Keratinocyte (primary cell): Measurements from ENCODE around the gene RAPGEF4. TPM values are rescaled to one million over a fixed set of nuclear protein-coding genes. Genes with fewer than 3 reads are reported as not detected.

ENCODE experiments used
- DNase-seq: peaks from one replicate; pipeline ENCODE4 v3.0.0-alpha.2; 2011; ENCODE audit warnings: low read depth, missing footprints, low spot score
- FAIRE-seq: peaks from 2 replicates; lab custom pipeline; 2011; peaks lifted over from hg19 to GRCh38; lab: Jason Lieb, UNC
- H2AFZ ChIP-seq: 2 replicates; pipeline ENCODE4 v1.6.0; 2012; ENCODE audit warnings: low read length, control low read depth, inconsistent platforms; ENCODE audit not compliant: control insufficient read depth
- H3K27ac ChIP-seq: 2 replicates; pipeline ENCODE4 v1.5.1; 2011; ENCODE audit warnings: low read length; ENCODE audit not compliant: control insufficient read depth, insufficient read depth
- H3K27me3 ChIP-seq: 3 replicates; pipeline ENCODE4 v1.6.0; 2011; ENCODE audit warnings: low read length; ENCODE audit not compliant: control insufficient read depth, insufficient read depth; ENCODE audit errors: extremely low read depth
- H3K36me3 ChIP-seq, 2 experiments: 2 replicates in 1 of 2; 3 replicates in 1 of 2; pipeline ENCODE4 v1.5.1; 2011; ENCODE audit warnings: low read length in 2 of 2, mild to moderate bottlenecking in 1 of 2; ENCODE audit not compliant: control insufficient read depth in 2 of 2, insufficient read depth in 2 of 2; ENCODE audit errors: extremely low read depth in 1 of 2
- H3K4me1 ChIP-seq: 3 replicates; pipeline ENCODE4 v1.5.1; 2011; ENCODE audit warnings: low read length; ENCODE audit not compliant: control insufficient read depth, insufficient read depth; ENCODE audit errors: extremely low read depth
- H3K4me2 ChIP-seq: 3 replicates; pipeline ENCODE4 v1.6.0; 2011; ENCODE audit warnings: low read depth, low read length; ENCODE audit not compliant: control insufficient read depth, insufficient read depth; ENCODE audit errors: extremely low read depth
- H3K4me3 ChIP-seq, 3 experiments: fragments of 200-600 bp in 1 of 3; sonication (generic) in 1 of 3; 2 replicates in 2 of 3; 3 replicates in 1 of 3; pipeline ENCODE4 v1.5.1; 2011 to 2016; ENCODE audit warnings: low read length in 3 of 3, mild to moderate bottlenecking in 3 of 3, control low read depth in 2 of 3, inconsistent platforms in 1 of 3, low read depth in 1 of 3, mixed read lengths in 1 of 3, mixed run types in 1 of 3, moderate library complexity in 1 of 3; ENCODE audit not compliant: control insufficient read depth in 2 of 3, insufficient read depth in 2 of 3; ENCODE audit errors: extremely low read depth in 1 of 3
- H3K79me2 ChIP-seq: 2 replicates; pipeline ENCODE4 v1.6.0; 2012; ENCODE audit warnings: low read length; ENCODE audit not compliant: control insufficient read depth, insufficient read depth
- H3K9ac ChIP-seq: 3 replicates; pipeline ENCODE4 v1.6.0; 2011; ENCODE audit warnings: low read length; ENCODE audit not compliant: control insufficient read depth, insufficient read depth; ENCODE audit errors: extremely low read depth
- H3K9me1 ChIP-seq: 3 replicates; pipeline ENCODE4 v1.6.0; 2011; ENCODE audit warnings: low read length; ENCODE audit not compliant: control insufficient read depth, insufficient read depth; ENCODE audit errors: extremely low read depth
- H3K9me3 ChIP-seq: 2 replicates; pipeline ENCODE4 v1.5.1; 2012; ENCODE audit warnings: low read depth, low read length; ENCODE audit not compliant: control insufficient read depth
- H4K20me1 ChIP-seq: 3 replicates; pipeline ENCODE4 v1.6.0; 2011; ENCODE audit warnings: low read length; ENCODE audit not compliant: control insufficient read depth, insufficient read depth; ENCODE audit errors: extremely low read depth
- CTCF ChIP-seq, 3 experiments: IDR thresholded peaks in 1 of 3; conservative IDR thresholded peaks in 1 of 3; optimal IDR thresholded peaks in 1 of 3; 2 replicates in 2 of 3; 3 replicates in 1 of 3; pipeline versions ENCODE3 to v1.5.1; 2011; ENCODE audit warnings: low read length in 3 of 3, mild to moderate bottlenecking in 3 of 3, moderate library complexity in 2 of 3, control low read depth in 1 of 3, inconsistent platforms in 1 of 3; ENCODE audit not compliant: insufficient read depth in 2 of 3; ENCODE audit errors: extremely low read depth in 1 of 3
- EZH2 ChIP-seq: IDR thresholded peaks from one replicate; pipeline ENCODE4 v1.6.1; 2012; ENCODE audit warnings: inconsistent platforms, mild to moderate bottlenecking, low read length, moderate library complexity
- dilution Hi-C: fragments of 300-500 bp; cut with MboI; formaldehyde crosslinking; loops from one replicate; pipeline ENCODE4 v1.7.0; 2020; ENCODE audit warnings: low sequenced_read_pairs; ENCODE audit not compliant: extremely low pct_ligation_motif_present
- polyA plus RNA-seq, 5 experiments: library from polyadenylated mRNA; depleted of rRNA in 3 of 5; stranded (reverse) in 3 of 5; stranded (forward) in 1 of 5; unstranded in 1 of 5; fragments of >200 nt; gene quantifications; 1 replicate in 1 of 5; 2 replicates in 3 of 5; 3 replicates in 1 of 5; pipeline versions ENCODE4 v1.2.1 to v1.2.3, GENCODE V29; 2011 to 2012; ENCODE audit warnings: missing spikeins in 2 of 5, low read depth in 1 of 5, low replicate concordance in 1 of 5

RAPGEF4 gene
- polyA plus RNA-seq, 1 donor (not counting 4 experiments of a cell fraction or from before 2014, with no cell fraction given), result 1.6 TPM

DNA sequence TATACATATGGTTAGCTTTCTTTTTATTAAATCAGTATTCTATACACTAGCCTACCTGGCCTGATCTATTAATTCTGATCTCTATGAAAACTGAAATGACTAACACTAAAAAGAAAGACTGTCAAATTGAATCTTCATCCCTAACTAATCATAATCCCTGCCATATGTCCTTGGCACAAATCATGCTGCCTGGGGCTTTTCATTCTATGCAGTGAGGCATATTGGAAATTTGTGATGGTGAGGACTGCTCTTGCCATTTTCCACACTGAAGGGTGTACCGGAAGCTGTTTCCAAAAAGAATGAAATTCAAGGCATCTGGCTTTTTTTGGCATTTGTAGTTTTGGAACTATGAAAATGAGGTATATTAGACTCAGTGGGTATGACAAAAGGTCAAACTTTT, 39.7 kb downstream of the RAPGEF4 start:
- Histone ChIP-seq H3K27me3 (no peaks in the 10 kb centered on the region), H2AFZ (no peak overlapping the region), H3K4me3 (no peak overlapping the region), H3K79me2 (no peaks in the 10 kb centered on the region), H3K4me1 (no peaks in the 10 kb centered on the region), H3K9ac (no peak overlapping the region), H3K36me3 (no peaks in the 10 kb centered on the region), H3K9me3 (no peaks in the 10 kb centered on the region), H4K20me1 (no peaks in the 10 kb centered on the region), H3K9me1 (no peaks in the 10 kb centered on the region), H3K4me2 (no peak overlapping the region), H3K27ac (no peak overlapping the region)
- DNase-seq (no peak), FAIRE-seq (no peak)
- no peak for TF ChIP-seq CTCF (optimal IDR thresholded peaks at IDR 0.05 in 1 of 3, IDR thresholded peaks at IDR 0.05 in 1 of 3, conservative IDR thresholded peaks at IDR 0.05 in 1 of 3; ENCODE audit: extremely low read depth in 1 of 3, insufficient read depth in 2 of 3, low read length in 3 of 3)
- no peak for TF ChIP-seq EZH2
- dilution Hi-C loops, result no loop called here

- Histone ChIP-seq H3K4me3 (no peak overlapping the region), H3K4me2 (no peak overlapping the region), H3K79me2 (no peaks in the 10 kb centered on the region), H3K36me3 (no peaks in the 10 kb centered on the region), H2AFZ (no peak overlapping the region), H3K9me3 (no peaks in the 10 kb centered on the region), H3K27me3 (no peaks in the 10 kb centered on the region), H3K9ac (no peak overlapping the region), H4K20me1 (no peaks in the 10 kb centered on the region), H3K27ac (no peak overlapping the region), H3K4me1 (peaks cover 5% of the 10 kb centered on the region), H3K9me1 (no peaks in the 10 kb centered on the region)
- dilution Hi-C loops, result no loop called here
- DNase-seq (no peak), FAIRE-seq (no peak)
- TF ChIP-seq CTCF (optimal IDR thresholded peaks at IDR 0.05 in 1 of 3, IDR thresholded peaks at IDR 0.05 in 1 of 3, conservative IDR thresholded peaks at IDR 0.05 in 1 of 3; ENCODE audit: extremely low read depth in 1 of 3, insufficient read depth in 2 of 3, low read length in 3 of 3), result no peak
- no peak for TF ChIP-seq EZH2
Measured at GRCh38 chr2:172777431-172777830, 41.8 kb downstream of the RAPGEF4 start.
